Hematopoietic multipotent progenitor cell treated with erythropoietin and hydrocortisone succinate and interleukin-3 and kit ligand, for 8 days (in vitro differentiated cells): ENCODE results near the gene THAP11.
A peak's percentile ranks its signal among the peaks of the same experiment; 100 is the strongest.
"Not testable (repeated sequence)": the region's sequence is repeated elsewhere in the genome, so short reads cannot be mapped to it uniquely, and the experiment has no call there.

Experiments
- DNase-seq: peaks from one replicate; pipeline ENCODE4 v3.0.0-alpha.2; 2015

THAP11 gene

DNA sequence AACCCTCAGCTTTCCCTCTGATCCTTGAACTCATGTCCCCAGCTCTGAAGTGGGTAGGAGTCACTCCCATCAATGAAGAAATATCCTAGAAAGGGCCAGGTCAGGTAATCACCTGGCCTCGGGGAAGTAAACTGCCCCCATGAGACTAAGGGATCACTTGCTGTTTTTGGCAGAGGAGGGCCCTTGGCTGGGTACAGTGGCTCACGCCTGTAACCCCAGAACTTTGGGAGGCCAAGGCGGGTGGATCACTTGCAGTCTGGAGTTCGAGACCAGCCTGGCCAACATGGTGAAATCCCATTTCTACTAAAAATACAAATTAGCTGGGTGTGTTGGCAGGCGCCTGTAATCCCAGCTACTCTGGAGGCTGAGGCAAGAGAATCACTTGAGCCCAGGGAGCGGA is 21.9 kb downstream of the THAP11 start:
- not testable (repeated sequence) for DNase-seq

DNA sequence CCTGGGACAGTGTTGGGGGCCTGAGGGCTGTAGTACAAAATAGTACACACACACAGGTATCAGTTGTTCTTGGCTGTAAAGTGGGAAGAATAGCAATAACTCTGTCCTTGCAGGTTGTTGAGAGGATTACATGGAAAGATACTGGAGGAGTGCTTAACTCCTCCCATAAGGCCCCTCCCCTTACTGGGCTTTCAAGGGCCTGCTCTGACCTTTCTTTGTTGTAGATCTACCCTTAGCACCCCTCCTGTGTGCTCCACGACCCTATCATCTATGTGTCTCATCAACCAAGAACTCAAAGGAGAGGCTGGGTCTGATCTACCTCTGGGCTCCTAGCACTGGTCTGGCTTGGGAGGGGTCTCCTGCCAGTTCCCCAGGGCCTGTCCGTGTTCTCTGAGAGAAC is 22.5 kb downstream of the THAP11 start:
- no peak for DNase-seq

DNA sequence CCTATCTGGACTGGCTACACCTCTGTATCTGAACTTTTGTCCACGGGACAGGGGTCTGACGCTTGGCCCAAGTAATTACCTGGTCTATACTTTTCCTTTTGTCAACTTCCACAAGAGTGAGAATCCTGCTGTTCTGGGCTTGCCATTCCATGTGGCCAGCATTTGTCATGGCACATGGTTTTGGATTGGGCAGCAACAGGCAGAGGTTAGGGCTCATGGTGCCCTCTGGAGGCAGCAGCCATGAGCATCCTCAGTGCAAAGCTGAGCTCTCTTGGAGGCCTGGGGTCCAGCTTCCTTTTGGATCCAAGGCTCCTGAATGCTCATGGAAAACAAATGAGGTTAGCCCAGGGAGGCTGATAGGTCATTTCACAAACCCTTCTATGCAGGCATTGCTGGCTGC is 23.2 kb downstream of the THAP11 start:
- peak; percentile 67 for DNase-seq

DNA sequence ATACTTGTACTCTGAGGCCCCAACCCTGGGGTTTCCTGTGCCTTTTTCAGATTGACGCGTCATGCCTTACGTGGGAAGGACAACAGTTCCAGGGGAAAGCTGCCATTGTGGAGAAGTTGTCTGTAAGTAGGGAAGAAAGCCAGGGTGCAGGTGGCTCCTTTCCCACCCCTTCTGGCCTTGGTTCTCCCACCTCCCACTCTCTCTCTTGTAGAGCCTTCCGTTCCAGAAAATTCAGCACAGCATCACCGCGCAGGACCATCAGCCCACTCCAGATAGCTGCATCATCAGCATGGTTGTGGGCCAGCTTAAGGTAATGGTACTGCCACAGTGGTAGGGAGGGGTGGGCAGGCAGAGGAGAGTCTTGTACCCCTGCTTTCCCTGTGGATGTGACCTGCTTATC is 26.2 kb downstream of the THAP11 start:
- no peak for DNase-seq

DNA sequence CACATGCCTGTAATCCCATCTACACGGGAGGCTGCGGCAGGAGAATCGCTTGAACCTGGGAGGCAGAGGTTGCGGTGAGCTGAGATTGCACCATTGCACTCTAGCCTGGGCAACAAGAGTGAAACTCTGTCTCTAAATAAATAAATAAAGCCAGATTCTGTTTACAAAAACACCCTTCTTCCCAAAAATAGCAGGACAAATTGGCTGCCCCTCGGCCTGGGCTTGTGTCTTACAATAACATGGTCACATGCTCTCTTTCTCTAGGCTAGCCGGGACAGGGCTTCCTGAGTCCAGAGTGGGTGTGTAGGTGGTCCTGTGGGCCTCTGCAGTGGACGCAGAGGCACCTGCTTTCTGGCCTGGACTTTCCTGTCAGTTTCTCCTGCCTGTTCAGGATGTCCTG is 27.5 kb downstream of the THAP11 start:
- no peak for DNase-seq

DNA sequence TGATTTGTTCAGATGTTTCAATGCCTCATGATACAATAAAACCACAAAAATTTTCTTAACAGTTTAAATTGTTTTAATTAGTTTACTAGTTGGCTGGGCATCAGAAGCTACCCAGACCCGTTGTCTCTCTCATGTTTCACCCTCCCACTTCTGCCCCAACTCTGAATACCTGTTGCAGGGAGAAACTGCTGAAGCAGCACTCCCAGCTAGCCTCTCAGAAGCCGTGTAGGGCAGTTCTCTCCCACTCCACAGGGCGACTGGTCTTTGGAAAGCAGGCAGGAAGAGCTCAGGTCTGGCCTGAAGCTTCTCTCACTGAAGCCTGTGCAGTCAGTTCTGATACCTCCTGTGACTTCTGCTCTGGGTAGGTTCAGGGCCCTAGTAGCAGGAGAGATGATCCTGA is 29.1 kb downstream of the THAP11 start:
- no peak for DNase-seq

DNA sequence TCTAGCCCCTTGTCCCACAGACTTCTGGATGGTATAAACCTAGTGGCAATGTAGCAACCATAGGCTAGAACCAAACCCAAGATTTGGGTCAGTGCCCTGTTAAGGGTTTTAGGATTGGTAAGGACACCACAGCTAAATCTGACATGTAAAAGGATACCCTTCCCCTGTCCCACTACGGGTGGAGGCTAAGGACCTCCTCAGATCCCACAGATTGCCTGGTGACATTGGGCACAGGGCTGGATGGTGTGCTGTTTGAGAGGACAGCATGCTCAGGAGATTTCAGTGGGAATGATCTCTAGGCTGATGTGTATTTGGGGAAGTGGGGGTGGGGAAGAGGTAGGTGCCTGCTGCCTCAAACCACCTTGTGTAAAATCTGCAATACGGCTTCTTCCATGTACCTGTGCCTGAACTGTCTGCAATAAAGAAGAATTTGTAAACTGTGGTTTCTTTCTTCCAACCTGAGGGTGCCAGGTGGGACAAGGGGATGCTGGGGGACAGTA is 30.1 kb downstream of the THAP11 start:
- no peak for DNase-seq

DNA sequence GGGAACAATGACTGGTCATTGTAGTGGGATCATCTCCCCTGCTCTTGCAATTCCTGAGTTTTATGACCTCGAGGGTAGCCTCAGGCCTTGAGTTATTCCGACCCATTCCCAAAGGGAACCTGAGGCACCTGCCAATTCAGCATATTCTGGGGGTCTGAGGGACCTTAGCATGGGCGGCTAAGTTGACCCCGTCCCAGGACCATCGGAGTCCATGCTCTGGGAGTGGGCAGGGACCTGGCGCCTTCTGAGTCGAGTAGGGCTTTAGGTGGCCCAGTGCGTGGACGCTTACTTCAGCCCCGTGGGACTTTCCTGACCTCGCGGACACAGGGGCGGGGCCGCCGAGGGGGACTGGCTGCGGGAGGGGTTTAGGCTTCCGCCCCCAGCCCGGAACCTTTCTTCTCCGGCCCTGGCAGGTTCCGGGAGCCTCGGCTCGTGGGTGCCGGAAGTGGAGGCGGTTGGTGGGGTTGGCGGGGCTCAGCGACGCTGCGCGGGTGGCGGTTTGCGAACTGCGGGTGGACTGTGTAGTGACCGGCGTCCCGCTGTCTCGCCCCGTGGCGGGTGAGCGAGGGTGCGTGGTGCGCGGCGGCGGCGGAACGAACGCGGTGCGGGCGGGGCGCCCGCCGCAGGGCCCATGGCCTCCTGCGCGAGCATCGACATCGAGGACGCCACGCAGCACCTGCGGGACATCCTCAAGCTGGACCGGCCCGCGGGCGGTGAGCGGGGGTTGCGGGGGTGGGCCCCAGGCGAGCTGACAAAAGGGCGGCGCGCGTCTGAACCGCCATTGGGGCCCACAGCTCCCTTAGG is 30.7 kb downstream of the THAP11 start, which contains the start of gene EDC4:
EDC4 (plus strand) TSS at position 422 of the 804 bp plus-strand sequence; CDS start at position 632, 210 bp downstream.
- DNase-seq: peak; percentile 76

DNA sequence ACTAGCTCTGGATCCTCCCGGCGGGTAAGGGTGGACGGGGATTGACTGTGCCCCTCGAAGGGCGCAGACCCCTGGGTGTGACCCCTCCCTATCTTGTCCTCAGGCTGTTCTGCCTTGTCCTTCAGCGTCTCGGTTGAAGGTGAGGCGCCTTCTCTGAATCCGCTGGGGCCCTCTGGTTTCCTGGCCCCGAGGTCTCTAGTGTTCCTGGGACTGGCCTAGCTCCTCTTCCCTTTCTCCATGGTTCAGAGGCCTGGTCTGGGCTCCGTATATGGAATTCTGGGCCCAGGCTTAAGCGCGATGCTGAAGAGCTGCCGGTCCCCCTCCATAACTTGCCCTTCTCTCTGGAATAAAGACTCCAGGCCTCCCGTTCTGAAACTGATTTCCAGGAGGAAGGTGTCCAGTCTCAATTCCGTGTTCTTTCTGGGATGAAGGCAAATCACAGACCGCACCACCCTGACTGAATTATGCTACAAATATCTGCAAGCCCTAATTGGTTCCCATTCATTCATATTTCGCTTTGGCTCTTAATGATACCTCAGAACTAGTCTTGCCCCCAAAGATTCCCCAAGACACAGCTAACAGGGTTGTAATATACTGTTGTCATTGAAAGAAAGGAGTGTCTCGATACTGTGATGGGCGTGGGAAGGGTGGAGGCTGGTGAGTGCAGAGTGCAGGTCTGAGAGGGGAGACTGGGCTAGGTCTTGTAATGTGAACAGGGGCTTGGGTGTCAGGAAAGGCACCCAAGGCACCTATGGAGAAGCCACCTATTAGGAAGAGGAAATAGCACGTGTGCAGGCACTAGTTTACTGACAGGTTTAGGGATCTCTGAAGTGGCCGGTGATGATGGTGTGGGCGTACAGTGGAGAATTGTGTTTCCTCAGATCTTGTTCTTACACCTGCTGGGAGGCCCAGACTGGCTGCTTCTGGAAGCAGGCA is 31.6 kb downstream of the THAP11 start:
- DNase-seq: no peak

DNA sequence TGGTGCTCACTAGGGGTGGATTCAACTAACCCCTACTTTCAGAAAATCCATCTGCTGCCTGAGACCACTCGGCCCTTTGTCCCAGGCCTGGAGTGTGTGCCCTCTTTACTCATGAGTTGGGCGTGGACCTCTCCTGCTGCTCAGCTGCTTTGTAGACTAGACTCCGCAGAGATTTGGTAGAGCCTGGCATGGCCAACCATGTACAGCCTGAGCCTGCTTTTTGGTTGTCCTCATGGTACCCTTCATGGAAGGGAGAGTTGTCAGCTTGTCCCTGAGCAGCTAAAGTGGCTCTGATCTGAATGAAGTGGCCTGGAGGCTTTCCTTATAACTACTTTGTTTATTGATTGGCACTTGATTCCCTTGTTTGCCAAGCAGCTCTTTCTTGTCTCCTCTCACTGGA is 32.3 kb downstream of the THAP11 start:
- DNase-seq: no peak

DNA sequence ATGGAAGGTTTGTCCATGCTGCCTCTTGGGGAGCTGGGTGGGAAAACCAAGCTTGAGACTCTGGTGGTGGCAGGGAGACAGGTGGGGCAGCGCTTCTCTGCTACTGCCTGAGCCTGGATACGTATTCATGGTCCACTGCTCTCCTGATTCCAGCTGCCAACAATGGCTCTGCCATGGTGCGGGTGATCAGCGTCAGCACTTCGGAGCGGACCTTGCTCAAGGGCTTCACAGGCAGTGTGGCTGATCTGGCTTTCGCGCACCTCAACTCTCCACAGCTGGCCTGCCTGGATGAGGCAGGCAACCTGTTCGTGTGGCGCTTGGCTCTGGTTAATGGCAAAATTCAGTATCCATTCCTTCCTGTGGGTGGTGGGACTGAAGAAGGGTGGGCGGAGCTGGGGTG is 34.9 kb downstream of the THAP11 start:
- DNase-seq: no peak

DNA sequence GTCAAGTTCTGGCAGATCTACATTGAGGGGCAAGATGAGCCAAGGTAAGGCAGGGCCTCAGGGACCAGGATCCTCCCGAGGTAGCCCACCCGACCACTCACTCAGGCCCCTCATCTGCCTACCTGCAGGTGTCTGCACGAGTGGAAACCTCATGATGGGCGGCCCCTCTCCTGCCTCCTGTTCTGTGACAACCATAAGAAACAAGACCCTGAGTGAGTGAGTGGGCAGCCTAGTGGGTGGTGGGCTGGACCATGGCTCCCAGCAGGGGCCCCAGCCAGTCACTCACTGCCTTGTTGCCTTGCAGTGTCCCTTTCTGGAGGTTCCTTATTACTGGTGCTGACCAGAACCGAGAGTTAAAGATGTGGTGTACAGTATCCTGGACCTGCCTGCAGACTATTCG is 36.1 kb downstream of the THAP11 start:
- DNase-seq: no peak

DNA sequence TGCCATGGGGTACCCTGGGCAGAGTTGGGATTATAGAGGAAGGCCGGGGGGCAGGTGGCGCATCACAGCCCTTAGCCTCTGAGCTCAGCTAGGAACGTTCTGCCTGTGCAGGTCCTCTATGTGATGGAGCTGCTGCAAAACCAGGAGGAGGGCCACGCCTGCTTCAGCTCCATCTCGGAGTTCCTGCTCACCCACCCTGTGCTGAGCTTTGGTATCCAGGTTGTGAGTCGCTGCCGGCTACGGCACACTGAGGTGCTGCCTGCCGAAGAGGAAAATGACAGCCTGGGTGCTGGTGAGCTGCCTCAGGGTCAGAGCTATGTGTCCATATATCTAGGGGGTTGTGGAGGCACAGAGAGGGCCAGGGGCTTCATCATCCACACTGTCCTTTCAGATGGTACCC is 36.7 kb downstream of the THAP11 start:
- DNase-seq: no peak

DNA sequence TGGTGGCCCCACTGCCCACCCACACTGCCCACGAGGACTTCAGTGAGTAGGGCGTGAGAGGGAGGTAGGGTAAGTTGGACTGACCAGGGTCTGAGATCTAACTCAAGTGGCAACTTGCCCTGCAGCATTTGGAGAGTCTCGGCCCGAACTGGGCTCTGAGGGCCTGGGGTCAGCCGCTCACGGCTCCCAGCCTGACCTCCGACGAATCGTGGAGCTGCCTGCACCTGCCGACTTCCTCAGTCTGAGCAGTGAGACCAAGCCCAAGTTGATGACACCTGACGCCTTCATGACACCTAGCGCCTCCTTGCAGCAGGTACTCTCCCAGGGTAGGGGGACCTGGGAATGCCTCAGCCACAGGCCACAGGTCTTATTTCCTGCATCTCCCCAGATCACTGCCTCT is 37.3 kb downstream of the THAP11 start:
- DNase-seq: no peak

DNA sequence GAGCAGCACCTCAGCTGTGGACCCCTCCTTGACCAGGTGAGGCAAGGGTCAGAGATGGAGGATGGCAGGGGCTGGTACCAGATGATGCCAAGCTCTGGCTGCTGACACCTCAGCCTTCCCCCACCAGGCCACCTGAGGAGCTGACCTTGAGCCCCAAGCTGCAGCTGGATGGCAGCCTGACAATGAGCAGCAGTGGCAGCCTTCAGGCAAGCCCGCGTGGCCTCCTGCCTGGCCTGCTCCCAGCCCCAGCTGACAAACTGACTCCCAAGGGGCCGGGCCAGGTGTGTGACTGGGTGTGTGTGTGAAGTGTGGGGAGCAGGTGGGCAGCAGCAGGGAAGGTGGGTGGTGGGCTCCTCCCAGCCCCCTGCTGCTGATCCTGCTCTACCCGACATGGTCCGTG is 37.8 kb downstream of the THAP11 start:
- no peak for DNase-seq

DNA sequence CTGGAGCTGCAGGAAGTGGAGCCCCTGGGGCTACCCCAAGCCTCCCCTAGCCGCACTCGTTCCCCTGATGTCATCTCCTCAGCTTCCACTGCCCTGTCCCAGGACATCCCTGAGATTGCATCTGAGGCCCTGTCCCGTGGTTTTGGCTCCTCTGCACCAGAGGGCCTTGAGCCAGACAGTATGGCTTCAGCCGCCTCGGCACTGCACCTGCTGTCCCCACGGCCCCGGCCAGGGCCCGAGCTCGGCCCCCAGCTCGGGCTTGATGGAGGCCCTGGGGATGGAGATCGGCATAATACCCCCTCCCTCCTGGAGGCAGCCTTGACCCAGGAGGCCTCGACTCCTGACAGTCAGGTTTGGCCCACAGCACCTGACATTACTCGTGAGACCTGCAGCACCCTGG is 38.5 kb downstream of the THAP11 start:
- no peak for DNase-seq

DNA sequence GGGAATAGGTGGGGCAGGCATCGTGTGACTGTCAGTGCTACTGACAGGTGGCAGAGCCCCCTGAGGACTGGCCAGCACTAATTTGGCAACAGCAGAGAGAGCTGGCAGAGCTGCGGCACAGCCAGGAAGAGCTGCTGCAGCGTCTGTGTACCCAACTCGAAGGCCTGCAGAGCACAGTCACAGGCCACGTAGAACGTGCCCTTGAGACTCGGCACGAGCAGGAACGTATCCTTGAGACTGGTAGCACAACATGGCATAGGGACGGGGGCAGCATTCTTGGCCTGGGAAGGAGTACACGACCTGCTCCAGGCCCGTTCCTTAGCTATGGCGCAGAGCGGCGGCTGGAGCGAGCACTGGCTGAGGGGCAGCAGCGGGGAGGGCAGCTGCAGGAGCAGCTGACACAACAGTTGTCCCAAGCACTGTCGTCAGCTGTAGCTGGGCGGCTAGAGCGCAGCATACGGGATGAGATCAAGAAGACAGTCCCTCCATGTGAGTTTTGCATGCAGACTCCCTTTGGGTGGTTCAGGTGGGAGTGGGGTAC is 39.6 kb downstream of the THAP11 start:
- DNase-seq: no peak

DNA sequence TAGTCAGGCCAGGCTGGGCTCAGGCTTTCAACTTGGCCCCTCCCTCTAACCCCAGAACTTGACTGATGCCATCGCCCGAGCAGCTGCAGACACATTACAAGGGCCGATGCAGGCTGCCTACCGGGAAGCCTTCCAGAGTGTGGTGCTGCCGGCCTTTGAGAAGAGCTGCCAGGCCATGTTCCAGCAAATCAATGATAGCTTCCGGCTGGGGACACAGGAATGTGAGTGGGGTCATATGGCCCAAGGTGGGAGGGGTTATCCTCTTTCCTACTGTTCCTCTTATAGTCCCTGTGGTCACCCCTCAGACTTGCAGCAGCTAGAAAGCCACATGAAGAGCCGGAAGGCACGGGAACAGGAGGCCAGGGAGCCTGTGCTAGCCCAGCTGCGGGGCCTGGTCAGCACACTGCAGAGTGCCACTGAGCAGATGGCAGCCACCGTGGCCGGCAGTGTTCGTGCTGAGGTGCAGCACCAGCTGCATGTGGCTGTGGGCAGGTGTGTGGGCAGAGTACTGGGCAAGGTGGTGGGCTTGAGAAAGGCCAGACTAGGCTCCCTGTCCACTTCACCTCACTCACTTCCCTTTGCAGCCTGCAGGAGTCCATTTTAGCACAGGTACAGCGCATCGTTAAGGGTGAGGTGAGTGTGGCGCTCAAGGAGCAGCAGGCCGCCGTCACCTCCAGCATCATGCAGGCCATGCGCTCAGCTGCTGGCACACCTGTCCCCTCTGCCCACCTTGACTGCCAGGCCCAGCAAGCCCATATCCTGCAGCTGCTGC is 40.4 kb downstream of the THAP11 start:
- DNase-seq: no peak

DNA sequence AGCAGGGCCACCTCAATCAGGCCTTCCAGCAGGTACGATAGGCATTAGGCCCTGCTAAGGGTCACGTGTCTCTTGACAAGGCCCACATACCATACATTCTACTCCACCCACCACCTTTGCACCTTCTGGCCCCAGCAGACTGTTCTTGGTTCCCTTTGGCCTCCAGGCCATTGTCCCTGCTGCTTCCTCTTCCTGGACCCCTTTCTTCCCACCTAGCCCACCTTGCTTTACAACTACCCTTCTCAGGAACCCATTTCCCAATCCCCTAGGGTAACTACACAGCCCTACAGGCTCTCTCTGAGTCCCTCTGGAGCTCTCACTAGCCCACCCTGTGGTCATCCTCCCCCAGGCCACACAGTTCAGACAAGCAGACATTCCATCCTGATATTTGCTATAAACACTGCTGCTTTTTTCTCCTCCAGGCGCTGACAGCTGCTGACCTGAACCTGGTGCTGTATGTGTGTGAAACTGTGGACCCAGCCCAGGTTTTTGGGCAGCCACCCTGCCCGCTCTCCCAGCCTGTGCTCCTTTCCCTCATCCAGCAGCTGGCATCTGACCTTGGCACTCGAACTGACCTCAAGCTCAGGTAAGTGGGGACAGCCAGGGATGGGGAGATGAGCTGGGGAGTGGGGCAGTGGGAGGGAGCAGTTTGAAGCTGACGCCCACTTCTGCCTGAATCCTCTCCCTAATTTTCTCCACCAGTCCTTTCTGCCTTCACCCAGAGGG is 41.2 kb downstream of the THAP11 start:
- no peak for DNase-seq

DNA sequence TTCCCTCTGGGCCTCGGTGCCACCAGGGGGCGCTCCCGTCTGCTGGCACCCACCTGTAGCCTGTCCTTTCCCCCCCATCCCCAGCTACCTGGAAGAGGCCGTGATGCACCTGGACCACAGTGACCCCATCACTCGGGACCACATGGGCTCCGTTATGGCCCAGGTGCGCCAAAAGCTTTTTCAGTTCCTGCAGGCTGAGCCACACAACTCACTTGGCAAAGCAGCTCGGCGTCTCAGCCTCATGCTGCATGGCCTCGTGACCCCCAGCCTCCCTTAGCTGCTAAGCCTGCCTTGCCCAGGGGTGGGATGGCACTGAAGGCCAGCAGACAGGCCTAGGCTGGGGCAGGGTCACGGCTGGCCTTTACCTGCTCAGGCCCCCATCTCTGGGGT is 41.7 kb downstream of the THAP11 start:
- DNase-seq: peak; percentile 48

DNA sequence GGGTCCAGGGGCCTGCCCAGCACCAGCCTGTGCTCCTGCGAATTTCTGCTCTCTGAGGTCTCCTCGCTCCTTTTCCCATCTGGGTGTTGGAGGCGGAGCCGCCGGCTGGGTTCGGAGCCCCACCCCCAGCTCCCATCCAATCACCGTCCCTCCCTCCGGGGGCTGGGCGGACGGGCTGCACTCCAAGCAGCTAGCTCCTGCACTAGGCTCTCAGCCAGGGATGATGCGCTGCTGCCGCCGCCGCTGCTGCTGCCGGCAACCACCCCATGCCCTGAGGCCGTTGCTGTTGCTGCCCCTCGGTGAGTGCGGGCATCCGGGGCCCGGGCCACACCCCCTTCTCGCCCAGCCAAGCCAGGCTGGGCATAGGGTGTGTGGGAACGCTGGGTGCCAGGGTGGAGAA is 42.6 kb downstream of the THAP11 start, which contains the start of gene NRN1L:
NRN1L (plus strand) TSS at position 202 of the 400 bp plus-strand sequence; CDS start at position 221, 19 bp downstream.
- no peak for DNase-seq

DNA sequence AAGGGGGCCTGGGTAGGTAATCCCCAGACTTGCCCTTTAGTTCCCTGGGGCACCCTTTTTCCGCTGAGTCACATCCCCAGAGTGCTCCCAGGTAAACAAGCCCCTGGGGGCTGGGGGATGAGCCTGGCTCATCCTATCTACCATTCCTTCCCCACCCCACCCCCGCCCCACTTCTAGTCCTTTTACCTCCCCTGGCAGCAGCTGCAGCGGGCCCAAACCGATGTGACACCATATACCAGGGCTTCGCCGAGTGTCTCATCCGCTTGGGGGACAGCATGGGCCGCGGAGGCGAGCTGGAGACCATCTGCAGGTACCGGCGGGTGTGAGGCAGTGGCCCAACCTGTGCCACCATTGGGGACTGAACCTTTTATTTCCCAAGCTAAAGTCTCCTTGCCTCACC is 43.4 kb downstream of the THAP11 start:
- no peak for DNase-seq
